HEK293 (cell line): ENCODE results near the gene HK2.

Source experiments
- CTCF ChIA-PET: fragments of 350-600 bp; formaldehyde crosslinking; extraction: SDS; loops from one replicate; lab custom pipeline; 2021; ENCODE audit warnings: antibody characterized with exemption; lab: Yijun Ruan, JAX
- POLR2A ChIA-PET: fragments of 300-600 bp; formaldehyde crosslinking; extraction: SDS; loops from one replicate; lab custom pipeline; 2020; ENCODE audit warnings: antibody characterized with exemption, inconsistent platforms; lab: Yijun Ruan, JAX
- H3K27ac ChIP-seq: fragments of 200-500 bp; sonication (Bioruptor generic); 2 replicates; pipeline ENCODE4 v1.5.1; 2014; ENCODE audit warnings: low read depth, low read length, control low read depth, inconsistent platforms; ENCODE audit errors: extremely low read depth
- H3K36me3 ChIP-seq, 2 experiments: fragments of 200-500 bp in 1 of 2; sonication (Bioruptor generic) in 1 of 2; 1 replicate in 1 of 2; 2 replicates in 1 of 2; pipeline ENCODE4 v1.5.1; 2014 to 2017; ENCODE audit warnings: inconsistent platforms in 2 of 2, low read length in 2 of 2; ENCODE audit not compliant: control insufficient read depth in 2 of 2, insufficient read depth in 1 of 2
- H3K4me1 ChIP-seq: fragments of 200-500 bp; sonication (Bioruptor generic); 2 replicates; pipeline ENCODE4 v1.5.1; 2014; ENCODE audit warnings: mild to moderate bottlenecking, low read length, inconsistent platforms; ENCODE audit not compliant: control insufficient read depth, insufficient read depth
- H3K4me3 ChIP-seq: 2 replicates; pipeline ENCODE4 v1.5.1; 2011; ENCODE audit warnings: low read depth, mild to moderate bottlenecking, control low read depth, low read length, moderate library complexity
- H3K9me3 ChIP-seq: fragments of 200-500 bp; sonication (Bioruptor generic); 2 replicates; pipeline ENCODE4 v1.5.1; 2014; ENCODE audit warnings: low read depth, low read length, inconsistent platforms; ENCODE audit not compliant: control insufficient read depth, insufficient read depth
- HOXC10 ChIP-seq: sonication (generic); formaldehyde crosslinking; IDR thresholded peaks from 2 replicates; pipeline ENCODE4 v1.8.1; 2023; ENCODE audit warnings: mild to moderate bottlenecking, missing genetic modification reagents
- HOXD13 ChIP-seq: sonication (generic); formaldehyde crosslinking; IDR thresholded peaks from 2 replicates; pipeline ENCODE4 v1.8.0; 2022; ENCODE audit warnings: missing genetic modification reagents, borderline replicate concordance
- KLF1 ChIP-seq: fragments of 450-650 bp; formaldehyde crosslinking; IDR thresholded peaks from 2 replicates; pipeline ENCODE4 v1.5.1; 2016; ENCODE audit warnings: missing biosample characterization, missing genetic modification characterization
- KLF17 ChIP-seq: fragments of 450-650 bp; formaldehyde crosslinking; IDR thresholded peaks from 2 replicates; pipeline ENCODE4 v1.5.1; 2016; ENCODE audit warnings: missing biosample characterization, missing genetic modification characterization
- KLF8 ChIP-seq: fragments of 450-650 bp; formaldehyde crosslinking; IDR thresholded peaks from 2 replicates; pipeline ENCODE4 v1.5.1; 2016; ENCODE audit warnings: missing biosample characterization, missing genetic modification characterization
- KLF9 ChIP-seq: fragments of 450-650 bp; formaldehyde crosslinking; IDR thresholded peaks from 2 replicates; pipeline ENCODE4 v1.5.1; 2016; ENCODE audit warnings: missing biosample characterization, missing genetic modification characterization, low read depth
- MZF1 ChIP-seq: fragments of 450-650 bp; formaldehyde crosslinking; IDR thresholded peaks from 2 replicates; pipeline ENCODE4 v1.5.1; 2017; ENCODE audit warnings: missing biosample characterization, missing genetic modification characterization, borderline replicate concordance
- PRDM1 ChIP-seq: fragments of 450-650 bp; formaldehyde crosslinking; IDR thresholded peaks from 2 replicates; pipeline ENCODE4; 2016; ENCODE audit warnings: missing biosample characterization, missing genetic modification characterization
- PRDM2 ChIP-seq: fragments of 450-650 bp; formaldehyde crosslinking; IDR thresholded peaks from 2 replicates; pipeline ENCODE4 v1.5.1; 2016; ENCODE audit warnings: missing biosample characterization, missing genetic modification characterization, borderline replicate concordance
- YY1 ChIP-seq: fragments of 450-650 bp; formaldehyde crosslinking; IDR thresholded peaks from 2 replicates; pipeline ENCODE4 v1.5.1; 2018; ENCODE audit warnings: missing biosample characterization, missing genetic modification characterization
- ZBTB11 ChIP-seq: fragments of 450-650 bp; formaldehyde crosslinking; conservative IDR thresholded peaks from 2 replicates; pipeline ENCODE4 v1.5.1; 2016; ENCODE audit warnings: low read depth, missing biosample characterization, missing genetic modification characterization
- ZBTB17 ChIP-seq: fragments of 450-650 bp; formaldehyde crosslinking; IDR thresholded peaks from 2 replicates; pipeline ENCODE4 v1.5.1; 2016; ENCODE audit warnings: missing biosample characterization, missing genetic modification characterization
- ZBTB7A ChIP-seq: fragments of 450-650 bp; formaldehyde crosslinking; IDR thresholded peaks from 2 replicates; pipeline ENCODE4 v1.5.1; 2016; ENCODE audit warnings: low read depth, missing biosample characterization, missing genetic modification characterization
- ZBTB8A ChIP-seq: fragments of 450-650 bp; formaldehyde crosslinking; IDR thresholded peaks from 2 replicates; pipeline ENCODE4 v1.5.1; 2016; ENCODE audit warnings: missing biosample characterization, missing genetic modification characterization
- ZNF16 ChIP-seq: fragments of 450-650 bp; formaldehyde crosslinking; IDR thresholded peaks from 2 replicates; pipeline ENCODE4 v1.5.1; 2016; ENCODE audit warnings: low read depth, missing biosample characterization, missing genetic modification characterization
- ZNF184 ChIP-seq: fragments of 450-650 bp; IDR thresholded peaks from 2 replicates; pipeline ENCODE4 v1.5.1; 2018; ENCODE audit warnings: missing biosample characterization, mild to moderate bottlenecking, missing genetic modification characterization
- ZNF324 ChIP-seq: fragments of 450-650 bp; formaldehyde crosslinking; IDR thresholded peaks from 2 replicates; pipeline ENCODE4 v1.5.1; 2016; ENCODE audit warnings: missing biosample characterization, missing genetic modification characterization
- ZNF585B ChIP-seq: fragments of 450-650 bp; formaldehyde crosslinking; IDR thresholded peaks from 2 replicates; pipeline ENCODE4 v1.5.1; 2016; ENCODE audit warnings: missing biosample characterization, missing genetic modification characterization
- ZNF792 ChIP-seq: fragments of 450-650 bp; formaldehyde crosslinking; IDR thresholded peaks from 2 replicates; pipeline ENCODE4 v1.5.1; 2016; ENCODE audit warnings: missing biosample characterization, missing genetic modification characterization
- ZNF837 ChIP-seq: fragments of 450-650 bp; formaldehyde crosslinking; IDR thresholded peaks from 2 replicates; pipeline ENCODE4 v1.5.1; 2016; ENCODE audit warnings: missing biosample characterization, missing genetic modification characterization
- ZSCAN4 ChIP-seq: fragments of 450-650 bp; formaldehyde crosslinking; IDR thresholded peaks from 2 replicates; pipeline ENCODE4 v1.5.1; 2017; ENCODE audit warnings: missing biosample characterization, missing genetic modification characterization

HK2 gene

GRCh38 chr2:74834792-74835755, 1.1 kb downstream of the HK2 start (continued):
- TF ChIP-seq ZBTB11 (tag by site-specific recombination) (peak; percentile 82), ZBTB8A (tag by site-specific recombination) (peak; percentile 87), ZBTB7A (peak; percentile 55; the same call in 1 of the 2 replicates), ZNF792 (tag by site-specific recombination) (no peak), HOXD13 (CRISPR knock-in tag) (no peak), PRDM1 (0 out of 2 replicates have a peak, but pooled peaks have one; percentile 19), MZF1 (tag by site-specific recombination) (no peak), ZNF16 (tag by site-specific recombination) (no peak), KLF1 (tag by site-specific recombination) (peak; percentile 52; the same call in 1 of the 2 replicates), ZNF324 (no peak), KLF8 (tag by site-specific recombination) (peak; percentile 89)
- TF ChIP-seq, all 188 proteins: peak for 37

GRCh38 chr2:74835831-74836674, 2.1 kb downstream of the HK2 start:
- ChIA-PET CTCF (interaction anchor here (0.6 to 4.8 kb wide), 23 partner anchors 8 to 783 kb away, joined by 3 to 39 read pairs (median 4); no protein-coding TSS in a partner anchor), POLR2A (interaction anchor here (1.2 to 1.4 kb wide), 3 partner anchors 26 to 306 kb away, joined by 3 to 5 read pairs (median 3); partner anchors contain the start of genes AUP1 and HTRA2)
- no peaks in the 10 kb centered on the region for H3K4me1 ChIP-seq
- no peaks in the 10 kb centered on the region for H3K9me3 ChIP-seq
- H3K4me3 ChIP-seq = no peak overlapping the region
- no peak overlapping the region for H3K27ac ChIP-seq
- H3K36me3 ChIP-seq = no peaks in the 10 kb centered on the region
- no peak for TF ChIP-seq ZSCAN4 (tag by site-specific recombination)
- no peak for TF ChIP-seq ZNF837
- TF ChIP-seq ZNF585B = no peak
- no peak for TF ChIP-seq KLF9 (tag by site-specific recombination)
- TF ChIP-seq ZNF184 (tag by site-specific recombination) = no peak
- peak; percentile 42; the same call in 1 of the 2 replicates for TF ChIP-seq ZBTB17 (tag by site-specific recombination)
- TF ChIP-seq YY1 (tag by site-specific recombination) = no peak
- TF ChIP-seq PRDM2 (tag by site-specific recombination) = no peak
- TF ChIP-seq HOXC10 (CRISPR knock-in tag) = no peak
- no peak for TF ChIP-seq KLF17 (tag by site-specific recombination)
